Measurements from ENCODE around the gene TNFSF10. TPM values are rescaled to one million over a fixed set of nuclear protein-coding genes. Genes with fewer than 3 reads are reported as not detected.

The TNFSF10 gene
- total RNA-seq, result not detected in 2 replicates

GRCh38 chr3:172522871-172523818 lies at the start of gene TNFSF10:
TNFSF10 (minus strand) TSS chr3:172523430; CDS start chr3:172523384, 46 bp downstream.

Other genes starting within 250 kb of the TNFSF10 start
- not detected in 2 replicates for gene GHSR, start 75.0 kb downstream of the TNFSF10 start, total RNA-seq
- gene NCEH1, start 187.6 kb upstream of the TNFSF10 start, total RNA-seq, result 1.4 and 2.1 TPM in 2 replicates
- 6.0 and 6.9 TPM in 2 replicates for gene ECT2, start 227.3 kb upstream of the TNFSF10 start, total RNA-seq

Data from pericardium fibroblast (primary cell).